GM12878 (cell line): ENCODE data around the gene MORC3. TPM values are rescaled to one million over a fixed set of nuclear protein-coding genes. Genes with fewer than 3 reads are reported as not detected.

Experiments used
- BRCA1 ChIP-seq: IDR thresholded peaks from 2 replicates; pipeline ENCODE4 v1.6.1; 2011; ENCODE audit warnings: low read depth, low read length, improper control_type of control experiment
- CHD1 ChIP-seq: IDR thresholded peaks from 2 replicates; pipeline ENCODE4 v1.6.1; 2012; ENCODE audit warnings: low read depth, low read length, improper control_type of control experiment
- CHD4 ChIP-seq: fragments of 200-600 bp; sonication (generic); IDR thresholded peaks from 2 replicates; pipeline ENCODE4 v1.6.1; 2016; ENCODE audit warnings: mild to moderate bottlenecking
- EED ChIP-seq: sonication (generic); IDR thresholded peaks from 2 replicates; pipeline ENCODE4 v1.6.1; 2016; ENCODE audit warnings: antibody characterized with exemption, low read depth
- FOXK2 ChIP-seq: fragments of 450-650 bp; IDR thresholded peaks from 2 replicates; pipeline ENCODE4 v1.6.1; 2017; ENCODE audit warnings: mild to moderate bottlenecking, moderate library complexity
- FOXM1 ChIP-seq: IDR thresholded peaks from 2 replicates; pipeline ENCODE4 v1.6.1; 2012; ENCODE audit warnings: low read depth, mild to moderate bottlenecking, inconsistent platforms, low read length, moderate library complexity
- HCFC1 ChIP-seq: fragments of 150-350 bp; IDR thresholded peaks from 2 replicates; pipeline ENCODE4 v1.6.1; 2014; ENCODE audit warnings: low read length
- HDAC2 ChIP-seq: fragments of 200-600 bp; sonication (generic); IDR thresholded peaks from 2 replicates; pipeline ENCODE4 v1.6.1; 2017
- NBN ChIP-seq: fragments of 450-650 bp; IDR thresholded peaks from 2 replicates; pipeline ENCODE4 v1.6.1; 2016
- NR2C1 ChIP-seq: fragments of 450-650 bp; IDR thresholded peaks from 2 replicates; pipeline ENCODE4 v1.6.1; 2017; ENCODE audit warnings: antibody characterized with exemption, mild to moderate bottlenecking, moderate library complexity
- PML ChIP-seq: IDR thresholded peaks from 2 replicates; pipeline ENCODE4 v1.6.1; 2012; ENCODE audit warnings: low read length, inconsistent platforms
- POLR2A ChIP-seq: IDR thresholded peaks from 2 replicates; pipeline ENCODE4 v1.6.1; 2011; ENCODE audit warnings: low read depth, mild to moderate bottlenecking, low read length
- POLR2AphosphoS2 ChIP-seq: IDR thresholded peaks from 2 replicates; pipeline ENCODE4 v1.6.1; 2011; ENCODE audit warnings: low read depth, mild to moderate bottlenecking, low read length, improper control_type of control experiment, moderate library complexity
- RB1 ChIP-seq: fragments of 450-650 bp; formaldehyde crosslinking; IDR thresholded peaks from 2 replicates; pipeline ENCODE4 v1.6.1; 2017; ENCODE audit warnings: mild to moderate bottlenecking, borderline replicate concordance
- RUNX3 ChIP-seq: IDR thresholded peaks from 2 replicates; pipeline ENCODE4 v1.6.1; 2012; ENCODE audit warnings: low read length, inconsistent platforms
- SMAD1 ChIP-seq: fragments of 450-650 bp; IDR thresholded peaks from 2 replicates; pipeline ENCODE4 v1.6.1; 2018; ENCODE audit warnings: mild to moderate bottlenecking, low read depth; ENCODE audit not compliant: partially characterized antibody
- SREBF1 ChIP-seq: IDR thresholded peaks from 2 replicates; pipeline ENCODE4 v1.6.1; 2012; ENCODE audit warnings: mild to moderate bottlenecking, low read length
- TARDBP ChIP-seq: IDR thresholded peaks from 2 replicates; pipeline ENCODE4 v1.6.1; 2016; ENCODE audit warnings: borderline replicate concordance
- TCF7 ChIP-seq: IDR thresholded peaks from 2 replicates; pipeline ENCODE4 v1.6.1; 2014; ENCODE audit warnings: antibody characterized with exemption, borderline replicate concordance
- ZBED1 ChIP-seq: IDR thresholded peaks from 2 replicates; pipeline ENCODE4 v1.6.1; 2016; ENCODE audit warnings: borderline replicate concordance
- ZNF207 ChIP-seq: fragments of 450-650 bp; IDR thresholded peaks from 2 replicates; pipeline ENCODE4 v1.6.1; 2014; ENCODE audit warnings: antibody characterized with exemption, mild to moderate bottlenecking, borderline replicate concordance
- ZNF274 ChIP-seq: IDR thresholded peaks from one replicate; pipeline ENCODE4 v1.8.0; 2011; ENCODE audit not compliant: insufficient read length, insufficient read depth
- polyA plus RNA-seq, 11 experiments: library from polyadenylated mRNA; depleted of rRNA in 4 of 11; unstranded in 6 of 11; stranded (reverse) in 5 of 11; fragments of >200 nt; fragmentation: Nextera tagmentation in 4 of 11; fragmentation: Illumina TruSeq in 1 of 11; extraction: Ambion mirVana in 4 of 11; extraction: Trizol in 1 of 11; gene quantifications; 1 replicate in 1 of 11; 2 replicates in 10 of 11; pipeline versions ENCODE4 v1.2.1 to v1.2.3, GENCODE V29; 2011 to 2016; ENCODE audit warnings: inconsistent platforms in 2 of 11, missing spikeins in 2 of 11, low read depth in 1 of 11
- total RNA-seq, 4 experiments: library from RNA; depleted of rRNA in 3 of 4; stranded (reverse); fragments of >200 nt in 3 of 4; fragmentation: Illumina TruSeq in 1 of 4; extraction: Trizol in 1 of 4; gene quantifications; 2 replicates each; pipeline versions ENCODE4 v1.2.1 to v1.2.3, GENCODE V29; 2013 to 2021
- TF ChIP-seq, protein P1 (sequence below): fragments of 450-650 bp; IDR thresholded peaks from 2 replicates; pipeline ENCODE4 v1.6.1; 2018; ENCODE audit warnings: mild to moderate bottlenecking, low read depth, moderate library complexity; ENCODE audit not compliant: partially characterized antibody
- TF ChIP-seq, protein P2 (sequence below): fragments of 450-650 bp; formaldehyde crosslinking; IDR thresholded peaks from 2 replicates; pipeline ENCODE4 v1.5.0; 2022; ENCODE audit warnings: mild to moderate bottlenecking, missing genetic modification characterization
- TF ChIP-seq, protein P3 (sequence below): IDR thresholded peaks from 2 replicates; pipeline ENCODE4 v1.6.1; 2012; ENCODE audit warnings: mild to moderate bottlenecking, low read depth, low read length

Gene MORC3
- total and polyA plus RNA-seq, 10 of the 15 experiments (the other 5 are each of a cell fraction or from before 2014, with no cell fraction given), result 5.5 to 29.9 (median 16.3) TPM

DNA sequence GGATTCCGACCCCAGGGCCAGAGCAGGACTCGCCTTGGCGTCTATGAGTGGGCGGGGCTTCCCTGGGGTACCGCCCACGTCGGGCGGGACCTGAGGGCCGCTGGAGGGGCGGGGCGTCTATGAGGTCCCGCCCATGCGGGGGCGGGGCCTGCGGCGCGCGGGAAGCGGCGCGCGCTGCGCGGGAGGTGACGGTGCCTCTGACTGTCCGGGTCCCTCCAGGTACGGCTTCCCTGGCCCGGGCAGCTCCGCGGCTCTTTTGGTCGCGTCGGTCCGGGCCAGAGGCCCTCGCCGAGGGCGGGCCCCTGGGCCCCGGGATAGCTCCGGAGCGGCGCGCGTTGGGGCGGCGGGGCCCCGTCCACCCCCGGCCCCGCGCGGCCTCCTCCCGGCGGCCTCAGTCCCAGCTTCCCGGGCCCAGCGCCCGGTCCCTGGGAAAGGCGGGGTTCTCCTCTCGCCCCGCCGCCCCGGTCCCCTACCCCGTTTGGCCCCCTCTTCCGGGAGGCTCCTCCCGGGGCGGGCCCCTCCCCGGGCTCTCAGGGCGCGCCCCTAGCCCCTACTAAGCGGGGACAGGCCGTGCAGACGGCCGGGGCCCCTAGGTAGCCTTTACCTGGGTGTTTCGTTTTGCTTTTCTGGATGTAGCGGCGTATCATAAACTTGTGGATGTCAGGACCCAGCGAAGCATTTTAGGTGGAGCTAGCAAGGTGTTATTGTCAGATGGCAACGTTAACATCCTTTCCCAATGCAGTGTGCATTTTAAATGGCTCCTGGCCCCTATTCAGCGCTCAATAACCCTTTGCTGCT, 65.4 kb downstream of the MORC3 start, which contains the start of gene CHAF1B (continued):
- TF ChIP-seq POLR2AphosphoS2 (no peak), SREBF1 (no peak), ZBED1 (no peak), RUNX3 (no peak), SMAD1 (no peak), NR2C1 (no peak), BRCA1 (no peak), FOXK2 (no peak), TCF7 (no peak), PML (0 out of 2 replicates have a peak, but pooled peaks have one; percentile 34), RB1 (peak; percentile 98; the same call in 1 of the 2 replicates), CHD1 (no peak), HCFC1 (0 out of 2 replicates have a peak, but pooled peaks have one; percentile 16), TARDBP (no peak), ZNF274 (no peak), HDAC2 (no peak), EED (no peak), ZNF207 (0 out of 2 replicates have a peak, but pooled peaks have one; percentile 46), POLR2A (peak; percentile 84), NBN (no peak), FOXM1 (no peak), CHD4 (no peak)
- TF ChIP-seq, protein P1, sequence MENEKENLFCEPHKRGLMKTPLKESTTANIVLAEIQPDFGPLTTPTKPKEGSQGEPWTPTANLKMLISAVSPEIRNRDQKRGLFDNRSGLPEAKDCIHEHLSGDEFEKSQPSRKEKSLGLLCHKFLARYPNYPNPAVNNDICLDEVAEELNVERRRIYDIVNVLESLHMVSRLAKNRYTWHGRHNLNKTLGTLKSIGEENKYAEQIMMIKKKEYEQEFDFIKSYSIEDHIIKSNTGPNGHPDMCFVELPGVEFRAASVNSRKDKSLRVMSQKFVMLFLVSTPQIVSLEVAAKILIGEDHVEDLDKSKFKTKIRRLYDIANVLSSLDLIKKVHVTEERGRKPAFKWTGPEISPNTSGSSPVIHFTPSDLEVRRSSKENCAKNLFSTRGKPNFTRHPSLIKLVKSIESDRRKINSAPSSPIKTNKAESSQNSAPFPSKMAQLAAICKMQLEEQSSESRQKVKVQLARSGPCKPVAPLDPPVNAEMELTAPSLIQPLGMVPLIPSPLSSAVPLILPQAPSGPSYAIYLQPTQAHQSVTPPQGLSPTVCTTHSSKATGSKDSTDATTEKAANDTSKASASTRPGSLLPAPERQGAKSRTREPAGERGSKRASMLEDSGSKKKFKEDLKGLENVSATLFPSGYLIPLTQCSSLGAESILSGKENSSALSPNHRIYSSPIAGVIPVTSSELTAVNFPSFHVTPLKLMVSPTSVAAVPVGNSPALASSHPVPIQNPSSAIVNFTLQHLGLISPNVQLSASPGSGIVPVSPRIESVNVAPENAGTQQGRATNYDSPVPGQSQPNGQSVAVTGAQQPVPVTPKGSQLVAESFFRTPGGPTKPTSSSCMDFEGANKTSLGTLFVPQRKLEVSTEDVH, result no peak
- TF ChIP-seq, protein P2, sequence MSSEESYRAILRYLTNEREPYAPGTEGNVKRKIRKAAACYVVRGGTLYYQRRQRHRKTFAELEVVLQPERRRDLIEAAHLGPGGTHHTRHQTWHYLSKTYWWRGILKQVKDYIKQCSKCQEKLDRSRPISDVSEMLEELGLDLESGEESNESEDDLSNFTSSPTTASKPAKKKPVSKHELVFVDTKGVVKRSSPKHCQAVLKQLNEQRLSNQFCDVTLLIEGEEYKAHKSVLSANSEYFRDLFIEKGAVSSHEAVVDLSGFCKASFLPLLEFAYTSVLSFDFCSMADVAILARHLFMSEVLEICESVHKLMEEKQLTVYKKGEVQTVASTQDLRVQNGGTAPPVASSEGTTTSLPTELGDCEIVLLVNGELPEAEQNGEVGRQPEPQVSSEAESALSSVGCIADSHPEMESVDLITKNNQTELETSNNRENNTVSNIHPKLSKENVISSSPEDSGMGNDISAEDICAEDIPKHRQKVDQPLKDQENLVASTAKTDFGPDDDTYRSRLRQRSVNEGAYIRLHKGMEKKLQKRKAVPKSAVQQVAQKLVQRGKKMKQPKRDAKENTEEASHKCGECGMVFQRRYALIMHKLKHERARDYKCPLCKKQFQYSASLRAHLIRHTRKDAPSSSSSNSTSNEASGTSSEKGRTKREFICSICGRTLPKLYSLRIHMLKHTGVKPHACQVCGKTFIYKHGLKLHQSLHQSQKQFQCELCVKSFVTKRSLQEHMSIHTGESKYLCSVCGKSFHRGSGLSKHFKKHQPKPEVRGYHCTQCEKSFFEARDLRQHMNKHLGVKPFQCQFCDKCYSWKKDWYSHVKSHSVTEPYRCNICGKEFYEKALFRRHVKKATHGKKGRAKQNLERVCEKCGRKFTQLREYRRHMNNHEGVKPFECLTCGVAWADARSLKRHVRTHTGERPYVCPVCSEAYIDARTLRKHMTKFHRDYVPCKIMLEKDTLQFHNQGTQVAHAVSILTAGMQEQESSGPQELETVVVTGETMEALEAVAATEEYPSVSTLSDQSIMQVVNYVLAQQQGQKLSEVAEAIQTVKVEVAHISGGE (CRISPR knock-in tag), result peak; percentile 65
- TF ChIP-seq, protein P3, sequence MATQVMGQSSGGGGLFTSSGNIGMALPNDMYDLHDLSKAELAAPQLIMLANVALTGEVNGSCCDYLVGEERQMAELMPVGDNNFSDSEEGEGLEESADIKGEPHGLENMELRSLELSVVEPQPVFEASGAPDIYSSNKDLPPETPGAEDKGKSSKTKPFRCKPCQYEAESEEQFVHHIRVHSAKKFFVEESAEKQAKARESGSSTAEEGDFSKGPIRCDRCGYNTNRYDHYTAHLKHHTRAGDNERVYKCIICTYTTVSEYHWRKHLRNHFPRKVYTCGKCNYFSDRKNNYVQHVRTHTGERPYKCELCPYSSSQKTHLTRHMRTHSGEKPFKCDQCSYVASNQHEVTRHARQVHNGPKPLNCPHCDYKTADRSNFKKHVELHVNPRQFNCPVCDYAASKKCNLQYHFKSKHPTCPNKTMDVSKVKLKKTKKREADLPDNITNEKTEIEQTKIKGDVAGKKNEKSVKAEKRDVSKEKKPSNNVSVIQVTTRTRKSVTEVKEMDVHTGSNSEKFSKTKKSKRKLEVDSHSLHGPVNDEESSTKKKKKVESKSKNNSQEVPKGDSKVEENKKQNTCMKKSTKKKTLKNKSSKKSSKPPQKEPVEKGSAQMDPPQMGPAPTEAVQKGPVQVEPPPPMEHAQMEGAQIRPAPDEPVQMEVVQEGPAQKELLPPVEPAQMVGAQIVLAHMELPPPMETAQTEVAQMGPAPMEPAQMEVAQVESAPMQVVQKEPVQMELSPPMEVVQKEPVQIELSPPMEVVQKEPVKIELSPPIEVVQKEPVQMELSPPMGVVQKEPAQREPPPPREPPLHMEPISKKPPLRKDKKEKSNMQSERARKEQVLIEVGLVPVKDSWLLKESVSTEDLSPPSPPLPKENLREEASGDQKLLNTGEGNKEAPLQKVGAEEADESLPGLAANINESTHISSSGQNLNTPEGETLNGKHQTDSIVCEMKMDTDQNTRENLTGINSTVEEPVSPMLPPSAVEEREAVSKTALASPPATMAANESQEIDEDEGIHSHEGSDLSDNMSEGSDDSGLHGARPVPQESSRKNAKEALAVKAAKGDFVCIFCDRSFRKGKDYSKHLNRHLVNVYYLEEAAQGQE, result no peak
